Stimulated activated CD8-positive, alpha-beta memory T cell treated with anti-CD3 and anti-CD28 coated beads, Interleukin-12 subunit alpha, Interleukin-12 subunit beta, amount 100 ng/mL, for 4 hours (primary cell): ENCODE results near the gene ETS2.

ENCODE experiments used
- DNase-seq: peaks from one replicate; pipeline ENCODE4 v3.0.0-alpha.2; 2020; ENCODE audit warnings: low read depth

ETS2 gene

DNA sequence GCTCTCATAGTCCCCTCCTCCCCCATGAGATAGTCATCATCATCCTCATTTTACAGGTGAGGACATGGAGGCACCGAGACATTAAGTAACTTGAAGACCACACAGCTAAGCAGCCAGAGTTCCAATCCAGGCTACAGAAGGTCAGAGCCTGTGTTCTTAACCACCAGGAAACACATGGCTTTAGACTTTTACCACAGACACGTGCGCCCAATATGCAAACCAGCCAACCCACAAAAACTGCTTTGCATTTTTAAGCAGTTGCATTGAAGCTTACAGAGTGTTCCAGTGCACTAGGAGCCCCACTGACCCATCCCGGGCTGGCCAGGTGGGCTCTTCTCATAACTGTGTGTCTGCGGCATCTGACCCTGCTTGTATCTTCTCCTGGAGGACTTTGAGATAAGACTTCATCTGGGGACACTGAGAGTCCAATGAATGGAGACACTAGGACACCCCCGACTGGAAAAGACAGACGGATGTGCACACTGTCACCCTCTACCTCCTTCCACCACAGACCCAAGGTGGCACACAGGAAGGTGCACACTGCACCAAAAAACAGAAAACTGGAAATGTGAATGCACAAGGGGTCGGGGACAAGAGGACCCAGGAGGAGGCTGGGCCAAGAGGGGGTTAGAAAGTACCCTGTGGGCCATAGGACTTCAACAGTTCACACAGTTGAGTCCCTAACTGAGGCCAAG is 56.4 kb downstream of the ETS2 start:
- DNase-seq, result no peak

DNA sequence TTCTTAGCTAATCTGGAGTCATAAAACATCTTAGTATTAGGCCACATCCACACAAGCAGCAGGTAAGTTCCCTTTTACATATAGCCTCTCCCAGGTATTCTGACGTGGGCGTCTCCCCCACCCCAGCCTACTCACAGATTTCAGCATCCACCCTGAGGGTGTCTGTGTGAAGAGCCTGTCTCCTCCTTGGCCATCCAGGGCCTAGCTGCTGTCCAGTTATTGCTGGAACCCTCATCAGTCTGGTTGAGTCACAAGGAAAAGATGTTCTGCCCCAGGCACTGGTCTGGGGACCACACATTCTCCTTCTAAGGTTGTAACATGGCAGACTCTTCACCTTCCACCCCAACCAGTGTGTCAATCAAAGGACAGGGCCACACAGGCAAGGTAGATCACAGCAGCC is 57.6 kb downstream of the ETS2 start:
- no peak for DNase-seq

DNA sequence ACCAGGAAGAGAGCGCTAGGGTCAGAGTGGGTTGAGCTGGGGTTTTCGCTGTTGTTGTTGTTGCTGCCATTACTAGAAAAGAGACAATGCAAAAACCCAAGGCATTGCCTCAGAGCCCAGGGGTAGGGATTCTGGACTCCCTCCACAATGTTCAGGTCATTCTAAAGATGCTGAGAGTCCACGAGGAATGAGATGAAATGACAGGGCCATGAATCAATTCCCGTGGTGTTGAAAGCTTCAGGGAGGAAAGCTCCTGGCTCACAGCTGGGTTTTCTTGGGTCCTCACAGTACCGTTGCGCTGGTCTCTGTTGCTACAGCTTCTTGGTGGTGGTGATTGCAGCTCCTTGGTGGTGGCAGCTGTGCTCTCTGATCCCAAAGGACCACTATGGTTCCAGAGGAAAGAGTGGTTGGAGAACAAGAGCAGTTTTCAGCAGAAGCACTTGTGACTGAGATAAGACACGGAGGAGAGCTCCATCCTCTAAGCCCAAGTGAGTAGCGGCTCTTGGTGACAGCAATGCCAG is 58.2 kb downstream of the ETS2 start:
- no peak for DNase-seq

DNA sequence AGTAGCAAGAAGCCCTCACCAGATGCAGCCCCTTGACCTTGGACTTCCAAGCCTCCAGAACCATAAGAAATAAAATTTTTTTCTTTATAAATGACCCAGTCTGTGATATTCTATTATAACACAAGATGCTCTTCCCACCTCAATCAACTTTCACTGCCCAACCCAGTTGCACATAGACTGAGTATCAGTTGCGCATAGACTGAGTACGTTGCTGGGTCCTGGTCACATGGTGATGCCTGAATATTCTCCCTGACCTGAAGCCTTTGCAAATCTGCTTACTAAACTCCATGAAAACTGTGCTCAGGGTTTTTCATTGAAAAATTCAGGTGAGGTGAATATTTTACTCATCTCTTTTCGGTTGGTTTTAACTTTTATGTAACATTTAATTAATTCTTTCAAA is 59.2 kb downstream of the ETS2 start:
- DNase-seq, result no peak

DNA sequence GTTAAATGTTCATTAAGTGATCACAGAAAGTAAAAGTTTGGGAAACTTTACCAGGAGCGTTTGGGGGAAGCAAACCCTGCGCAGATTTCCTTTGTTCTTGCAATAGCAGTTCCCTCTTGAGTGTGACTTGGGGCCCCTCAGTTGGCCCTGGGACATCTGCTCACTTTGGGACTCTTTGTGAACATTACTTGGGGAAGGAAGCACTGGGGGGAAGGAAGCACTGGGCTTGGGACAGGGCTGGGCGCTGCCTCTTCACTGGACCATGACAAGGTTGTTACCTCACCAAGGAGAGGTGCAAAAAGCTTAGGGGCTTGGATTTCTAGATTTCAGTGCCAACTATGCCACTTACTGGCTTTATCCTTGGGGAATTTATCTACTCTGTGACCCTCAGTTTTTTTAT is 63.5 kb downstream of the ETS2 start:
- no peak for DNase-seq

DNA sequence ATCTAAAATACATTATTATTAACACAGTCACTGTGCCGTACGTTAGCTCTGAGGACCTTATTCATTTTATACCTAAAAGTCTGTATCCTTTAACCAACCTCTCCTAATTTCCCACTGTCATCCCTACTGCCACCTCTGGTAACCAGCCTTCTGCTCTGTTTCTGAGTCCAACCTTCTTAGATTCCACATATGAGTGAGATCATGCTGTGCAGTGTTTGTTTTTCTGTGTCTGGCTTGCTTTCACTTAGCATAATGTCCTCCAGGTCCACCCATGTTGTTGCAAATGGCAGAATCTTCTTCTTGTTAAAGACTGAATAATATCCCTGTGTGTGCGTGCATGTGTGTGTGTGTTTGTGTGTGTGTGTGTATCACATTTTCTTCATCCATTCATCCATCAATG is 64.2 kb downstream of the ETS2 start:
- DNase-seq, result no peak
